ENCODE measurements around the gene CXCL12. TPM values are rescaled to one million over a fixed set of nuclear protein-coding genes. Genes with fewer than 3 reads are reported as not detected.

The CXCL12 gene
- total RNA-seq, 1 donor from 2014 or later: 40.8 TPM

- no peak for ATAC-seq
- H3K27me3 ChIP-seq: no peaks in the 10 kb centered on the region
- intact Hi-C loops (cut with DNase I): no loop called here
- H3K9me3 ChIP-seq: no peaks in the 10 kb centered on the region
- H3K36me3 ChIP-seq: no peaks in the 10 kb centered on the region
- no peaks in the 10 kb centered on the region for H3K4me1 ChIP-seq
- H3K4me3 ChIP-seq: no peak overlapping the region
- no peak overlapping the region for H3K27ac ChIP-seq
- no peak for TF ChIP-seq CTCF (IDR thresholded peaks at IDR 0.05)
- peak; percentile 45 for DNase-seq
Observed at GRCh38 chr10:44395396-44395795, 10.5 kb upstream of the CXCL12 start.

- Histone ChIP-seq H3K9me3 (no peaks in the 10 kb centered on the region), H3K4me1 (no peaks in the 10 kb centered on the region), H3K4me3 (no peak overlapping the region), H3K27ac (no peak overlapping the region), H3K27me3 (no peaks in the 10 kb centered on the region), H3K36me3 (no peaks in the 10 kb centered on the region)
- intact Hi-C loops (cut with DNase I): loop anchor here (5.0 kb wide), 1 partner anchor 713 kb away; no protein-coding TSS in a partner anchor
- no peak for TF ChIP-seq CTCF (IDR thresholded peaks at IDR 0.05)
- DNase-seq: peak; percentile 27
- no peak for ATAC-seq
Observed at GRCh38 chr10:44394696-44395381, 9.9 kb upstream of the CXCL12 start.

- Histone ChIP-seq H3K4me3 (no peak overlapping the region), H3K27ac (no peak overlapping the region), H3K4me1 (no peaks in the 10 kb centered on the region), H3K27me3 (no peaks in the 10 kb centered on the region), H3K9me3 (no peaks in the 10 kb centered on the region), H3K36me3 (no peaks in the 10 kb centered on the region)
- no peak for TF ChIP-seq CTCF (IDR thresholded peaks at IDR 0.05)
- peak; percentile 7 for ATAC-seq
- intact Hi-C loops (cut with DNase I): loop anchor here (5.0 kb wide), 1 partner anchor 712 kb away; no protein-coding TSS in a partner anchor
- DNase-seq: peak; percentile 37
Observed at GRCh38 chr10:44393834-44394547, 9.1 kb upstream of the CXCL12 start.

- TF ChIP-seq CTCF (IDR thresholded peaks at IDR 0.05): no peak
- Histone ChIP-seq H3K27me3 (no peaks in the 10 kb centered on the region), H3K27ac (no peak overlapping the region), H3K4me1 (no peaks in the 10 kb centered on the region), H3K4me3 (no peak overlapping the region), H3K9me3 (no peaks in the 10 kb centered on the region), H3K36me3 (no peaks in the 10 kb centered on the region)
- ATAC-seq (no peak), DNase-seq (peak; percentile 19)
- intact Hi-C loops (cut with DNase I): loop anchor here (5.0 kb wide), 1 partner anchor 711 kb away; no protein-coding TSS in a partner anchor
Observed at GRCh38 chr10:44393051-44393630, 8.2 kb upstream of the CXCL12 start.

DNA sequence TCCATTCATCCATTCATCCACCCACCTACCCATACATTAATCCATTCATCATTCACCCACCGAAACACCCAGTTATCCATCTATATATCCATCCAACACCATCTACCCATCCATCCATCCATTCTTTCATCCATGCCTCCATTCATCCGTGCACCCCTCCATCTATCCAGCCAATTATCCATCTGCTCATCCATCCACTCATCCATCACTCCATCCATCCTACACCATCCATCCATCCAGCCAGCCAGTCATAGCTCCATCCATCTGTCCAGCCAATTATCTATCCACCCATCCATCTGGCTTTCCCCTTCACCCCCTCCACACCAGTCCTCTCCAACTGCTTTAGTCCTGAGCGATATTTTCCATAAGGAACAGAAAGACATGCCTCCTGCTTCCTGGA is 7.5 kb upstream of the CXCL12 start:
- H3K4me1 ChIP-seq: no peaks in the 10 kb centered on the region
- H3K27me3 ChIP-seq: no peaks in the 10 kb centered on the region
- H3K36me3 ChIP-seq: no peaks in the 10 kb centered on the region

More for the DNA sequence above, 7.5 kb upstream of the CXCL12 start:
- ATAC-seq: no peak
- no peak for TF ChIP-seq CTCF (IDR thresholded peaks at IDR 0.05)
- Histone ChIP-seq H3K27ac (no peak overlapping the region), H3K9me3 (no peaks in the 10 kb centered on the region), H3K4me3 (no peak overlapping the region)
- no peak for DNase-seq
- intact Hi-C loops (cut with DNase I): loop anchor here (5.0 kb wide), 1 partner anchor 710 kb away; no protein-coding TSS in a partner anchor
